Fibroblast of the aortic adventitia (primary cell): ENCODE results near the gene FHIT. TPM values are rescaled to one million over a fixed set of nuclear protein-coding genes. Genes with fewer than 3 reads are reported as not detected.

Source experiments
- DNase-seq: peaks from one replicate; pipeline ENCODE4 v3.0.0-alpha.2; 2010; ENCODE audit warnings: low read depth
- H3K4me3 ChIP-seq: 2 replicates; pipeline ENCODE4 v1.5.1; 2011; ENCODE audit warnings: low read depth, mild to moderate bottlenecking, control low read depth, low read length, moderate library complexity
- total RNA-seq: library from RNA; depleted of rRNA; stranded (reverse); fragments of >200 nt; gene quantifications from 2 replicates; pipeline ENCODE4 v1.2.3, GENCODE V29; 2012; ENCODE audit warnings: low replicate concordance
- TF ChIP-seq, protein P1 (sequence below): IDR thresholded peaks from 2 replicates; pipeline ENCODE4 v1.5.1; 2011; ENCODE audit warnings: mild to moderate bottlenecking, low read length, control low read depth, inconsistent platforms; ENCODE audit not compliant: insufficient read depth

The FHIT gene
- total RNA-seq, 1 donor = 1.5 TPM

DNA sequence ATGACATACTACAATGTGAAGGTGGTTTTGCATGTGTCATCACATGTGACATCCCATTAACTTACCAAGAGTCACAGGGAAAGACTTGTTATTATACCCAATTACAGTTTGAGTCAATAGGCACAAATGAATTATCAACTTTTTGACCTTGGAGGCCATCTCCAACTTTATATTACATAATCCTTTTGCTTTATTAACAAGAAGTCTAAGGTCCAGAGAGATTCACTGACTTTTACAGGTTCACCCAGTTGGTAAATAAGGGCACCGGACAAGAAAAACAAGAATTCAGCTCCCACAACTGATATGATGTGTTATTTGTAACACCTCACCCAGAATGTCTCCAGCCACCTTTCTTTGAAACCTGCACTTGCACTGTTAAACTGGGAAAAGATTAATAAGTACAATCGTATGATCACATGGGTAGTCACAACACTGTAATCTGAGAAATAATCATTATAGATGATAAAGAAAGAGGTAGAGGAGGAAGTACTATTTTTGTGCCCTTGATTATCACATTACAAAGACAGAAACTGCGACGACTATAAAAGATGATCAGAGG, 928.9 kb downstream of the FHIT start:
- TF ChIP-seq, protein P1, sequence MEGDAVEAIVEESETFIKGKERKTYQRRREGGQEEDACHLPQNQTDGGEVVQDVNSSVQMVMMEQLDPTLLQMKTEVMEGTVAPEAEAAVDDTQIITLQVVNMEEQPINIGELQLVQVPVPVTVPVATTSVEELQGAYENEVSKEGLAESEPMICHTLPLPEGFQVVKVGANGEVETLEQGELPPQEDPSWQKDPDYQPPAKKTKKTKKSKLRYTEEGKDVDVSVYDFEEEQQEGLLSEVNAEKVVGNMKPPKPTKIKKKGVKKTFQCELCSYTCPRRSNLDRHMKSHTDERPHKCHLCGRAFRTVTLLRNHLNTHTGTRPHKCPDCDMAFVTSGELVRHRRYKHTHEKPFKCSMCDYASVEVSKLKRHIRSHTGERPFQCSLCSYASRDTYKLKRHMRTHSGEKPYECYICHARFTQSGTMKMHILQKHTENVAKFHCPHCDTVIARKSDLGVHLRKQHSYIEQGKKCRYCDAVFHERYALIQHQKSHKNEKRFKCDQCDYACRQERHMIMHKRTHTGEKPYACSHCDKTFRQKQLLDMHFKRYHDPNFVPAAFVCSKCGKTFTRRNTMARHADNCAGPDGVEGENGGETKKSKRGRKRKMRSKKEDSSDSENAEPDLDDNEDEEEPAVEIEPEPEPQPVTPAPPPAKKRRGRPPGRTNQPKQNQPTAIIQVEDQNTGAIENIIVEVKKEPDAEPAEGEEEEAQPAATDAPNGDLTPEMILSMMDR = no peak
- DNase-seq = no peak
- no peak overlapping the region for H3K4me3 ChIP-seq

DNA sequence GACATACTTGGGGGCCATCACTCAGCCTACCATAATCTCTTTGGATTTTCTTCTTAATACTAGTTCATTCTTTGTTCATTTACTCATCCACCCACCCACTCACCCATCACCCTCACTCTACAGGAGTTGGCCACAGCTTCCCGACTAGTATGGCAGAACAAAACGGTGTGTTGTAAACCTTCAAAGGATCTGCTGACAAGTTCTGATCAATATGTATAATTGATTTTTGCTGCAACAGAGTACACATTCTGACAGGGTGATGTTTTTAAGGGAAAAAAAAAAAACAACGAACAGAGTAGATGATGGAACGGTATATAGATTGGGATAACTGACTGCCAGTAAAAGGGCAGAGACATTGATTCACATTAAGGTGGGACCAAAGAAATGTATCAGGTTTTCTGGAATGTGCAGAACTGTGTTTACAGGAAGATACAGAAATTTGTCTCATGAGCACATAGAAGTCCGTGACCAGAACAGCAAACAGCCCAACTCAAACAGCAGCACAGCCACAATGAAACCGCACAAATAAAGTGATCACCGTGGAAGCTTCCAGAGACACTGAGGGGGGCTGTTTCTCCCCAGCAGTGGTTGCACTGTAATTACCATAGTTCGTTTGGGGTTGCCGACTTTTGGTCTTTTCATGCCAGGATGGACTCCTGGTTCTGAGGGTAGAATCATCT, 931.9 kb downstream of the FHIT start:
- TF ChIP-seq, protein P1 = no peak
- DNase-seq = no peak
- no peak overlapping the region for H3K4me3 ChIP-seq

DNA sequence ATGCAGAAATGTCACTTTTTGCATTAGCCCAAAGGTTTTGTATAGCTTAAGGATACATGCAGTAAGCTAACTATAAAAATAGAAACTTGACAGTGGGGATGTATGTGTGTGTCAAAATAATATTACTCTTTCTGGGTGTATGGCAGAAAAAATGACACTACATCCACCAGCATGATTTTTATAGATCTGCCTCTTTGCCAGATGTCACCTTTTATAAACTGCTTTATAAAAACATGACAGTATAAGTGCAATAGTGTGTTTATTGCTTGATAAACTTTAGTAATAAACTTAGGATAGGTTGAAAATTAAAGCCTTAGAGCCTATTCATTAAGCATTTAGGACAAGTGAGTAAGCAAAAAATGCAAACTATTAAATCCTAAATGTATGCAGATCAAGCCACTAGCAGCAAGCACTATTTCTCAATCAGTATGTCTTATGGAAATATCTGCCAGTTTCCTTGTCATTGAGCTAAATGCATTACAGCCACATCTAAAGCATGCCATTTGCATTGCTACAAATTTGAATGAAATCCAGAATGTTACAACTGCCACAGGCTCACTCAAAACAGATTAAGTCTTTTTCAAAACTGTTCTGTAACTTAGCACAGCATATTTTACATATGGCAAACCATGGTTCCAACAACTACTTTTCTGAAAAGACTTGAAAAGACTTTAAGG, 935.0 kb downstream of the FHIT start:
- TF ChIP-seq, protein P1 = no peak
- H3K4me3 ChIP-seq = no peak overlapping the region
- peak; percentile 72 for DNase-seq

DNA sequence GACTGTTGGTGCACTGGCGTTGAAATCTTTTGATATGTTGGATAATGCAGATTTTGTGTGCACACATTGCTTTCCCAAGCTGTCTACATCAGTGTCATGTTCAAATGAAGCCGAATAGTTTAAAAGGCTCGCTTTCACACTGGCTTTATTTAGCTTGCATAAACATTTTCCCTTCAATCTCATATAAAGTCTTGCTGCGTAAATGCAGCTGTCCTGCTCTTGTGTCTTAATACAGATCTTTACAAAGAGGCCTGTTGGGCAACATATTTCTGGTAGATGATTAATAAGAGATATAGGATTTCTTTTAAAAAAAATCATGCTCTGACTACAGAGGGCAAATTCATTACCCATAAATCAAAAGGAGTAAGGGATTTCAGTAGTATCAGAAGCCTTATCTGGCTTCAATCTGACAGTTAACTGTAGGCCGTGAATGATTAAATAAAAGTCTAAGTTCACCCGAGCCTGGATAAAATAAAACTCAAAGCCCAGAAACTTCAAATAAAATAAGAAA, 937.2 kb downstream of the FHIT start:
- no peak for DNase-seq
- no peak overlapping the region for H3K4me3 ChIP-seq
- TF ChIP-seq, protein P1 = no peak

DNA sequence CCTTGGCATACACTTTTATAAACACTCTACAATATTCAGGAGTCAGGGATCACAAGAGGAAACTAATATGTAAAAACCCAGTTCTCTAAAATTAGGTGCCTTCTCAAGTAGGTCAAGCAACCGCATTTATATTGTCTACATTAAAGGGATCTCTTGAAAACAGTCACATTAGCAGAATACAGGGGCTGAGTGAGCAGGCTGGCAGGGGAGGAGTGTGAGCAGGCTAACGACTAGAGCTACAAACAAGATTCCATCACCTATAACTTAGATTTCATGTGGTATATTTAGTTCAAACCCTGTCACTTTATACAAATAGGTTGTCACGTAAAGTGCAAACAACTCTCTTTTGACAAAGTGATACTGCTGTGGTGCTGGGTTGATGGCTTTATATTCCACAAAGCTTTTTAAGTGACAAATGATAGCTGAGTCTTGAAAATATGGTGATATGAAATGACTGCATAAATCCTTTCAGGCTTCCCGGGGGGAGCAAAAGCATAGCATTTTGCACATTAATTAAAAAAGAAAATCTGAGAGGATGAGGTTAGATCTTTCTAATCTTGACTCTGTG, 937.9 kb downstream of the FHIT start:
- TF ChIP-seq, protein P1 = no peak
- no peak overlapping the region for H3K4me3 ChIP-seq
- DNase-seq = no peak

DNA sequence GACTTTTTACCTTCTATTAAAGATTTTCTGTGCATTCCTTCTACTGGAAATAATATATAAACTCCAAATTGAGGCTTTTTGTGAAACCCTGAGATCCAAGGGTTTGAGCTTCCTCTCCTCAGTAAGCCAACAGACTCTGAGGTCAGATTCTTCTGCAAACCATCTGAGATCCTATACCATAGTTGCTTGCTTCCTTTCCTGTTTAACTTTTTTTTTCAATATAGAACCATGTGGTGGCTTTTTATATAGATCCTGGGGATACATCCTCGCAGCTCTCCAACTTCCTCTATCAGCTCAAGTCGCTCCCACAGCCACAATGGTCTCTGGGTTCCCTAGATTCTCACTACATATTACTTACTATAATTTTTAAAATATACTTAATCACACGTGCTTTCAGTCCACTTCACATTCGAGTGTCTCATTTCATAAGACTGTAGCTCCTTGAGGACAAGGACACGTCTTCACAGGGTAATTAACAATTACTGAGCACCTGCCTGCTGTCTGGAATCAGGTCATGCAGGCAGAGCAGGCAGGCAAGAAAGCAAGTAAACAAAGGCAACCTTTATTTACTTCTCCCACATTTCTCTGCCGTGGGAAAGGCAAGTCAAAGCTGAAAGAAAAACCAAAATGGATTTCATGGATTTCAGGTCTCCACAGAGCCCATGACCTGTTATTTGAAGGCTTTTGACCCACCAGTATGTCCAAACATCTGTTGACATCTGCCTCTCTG, 941.5 kb downstream of the FHIT start:
- DNase-seq = no peak
- no peak overlapping the region for H3K4me3 ChIP-seq
- TF ChIP-seq, protein P1 = no peak
